ENCODE results near the gene B4GALNT1. TPM values are rescaled to one million over a fixed set of nuclear protein-coding genes. Genes with fewer than 3 reads are reported as not detected.
"Not testable (repeated sequence)": the region's sequence is repeated elsewhere in the genome, so short reads cannot be mapped to it uniquely, and the experiment has no call there.

B4GALNT1 gene
- polyA plus RNA-seq, 4 donors = 0.82 to 1.2 (median 0.93) TPM

GRCh38 chr12:57588951-57589610, 43.9 kb downstream of the B4GALNT1 start:
- not testable (repeated sequence) for DNase-seq (ENCODE audit: low read depth in 4 of 4, low spot score in 3 of 4)

- no peak for DNase-seq (ENCODE audit: low read depth in 4 of 4, low spot score in 3 of 4)
Observed at GRCh38 chr12:57586832-57587429, 46.1 kb downstream of the B4GALNT1 start.

GRCh38 chr12:57586128-57586527, 46.9 kb downstream of the B4GALNT1 start:
- DNase-seq (ENCODE audit: low read depth in 4 of 4, low spot score in 3 of 4) = no peak

GRCh38 chr12:57585156-57585555, 47.8 kb downstream of the B4GALNT1 start:
- no peak for DNase-seq (ENCODE audit: low read depth in 4 of 4, low spot score in 3 of 4)

GRCh38 chr12:57584690-57585089, 48.3 kb downstream of the B4GALNT1 start:
- no peak for DNase-seq (ENCODE audit: low read depth in 4 of 4, low spot score in 3 of 4)

- DNase-seq (ENCODE audit: low read depth in 4 of 4, low spot score in 3 of 4) = no peak
Observed at GRCh38 chr12:57584050-57584449, 49.0 kb downstream of the B4GALNT1 start.

- DNase-seq (ENCODE audit: low read depth in 4 of 4, low spot score in 3 of 4) = peak in 3 of 4 donors; percentile 61 to 63 (median 61)
Observed at GRCh38 chr12:57583008-57583831, 49.8 kb downstream of the B4GALNT1 start.

- no peak for DNase-seq (ENCODE audit: low read depth in 4 of 4, low spot score in 3 of 4)
Observed at GRCh38 chr12:57582440-57582839, 50.6 kb downstream of the B4GALNT1 start.

GRCh38 chr12:57581802-57582201, 51.2 kb downstream of the B4GALNT1 start:
- DNase-seq (ENCODE audit: low read depth in 4 of 4, low spot score in 3 of 4) = no peak

GRCh38 chr12:57580466-57580795, 52.6 kb downstream of the B4GALNT1 start:
- no peak for DNase-seq (ENCODE audit: low read depth in 4 of 4, low spot score in 3 of 4)

- DNase-seq (ENCODE audit: low read depth in 4 of 4, low spot score in 3 of 4) = no peak
Observed at GRCh38 chr12:57579677-57580465, 53.1 kb downstream of the B4GALNT1 start.

GRCh38 chr12:57579011-57579410, 54.0 kb downstream of the B4GALNT1 start:
- no peak for DNase-seq (ENCODE audit: low read depth in 4 of 4, low spot score in 3 of 4)

GRCh38 chr12:57577981-57578758, 54.8 kb downstream of the B4GALNT1 start:
- no peak for DNase-seq (ENCODE audit: low read depth in 4 of 4, low spot score in 3 of 4)

GRCh38 chr12:57576613-57577160, 56.3 kb downstream of the B4GALNT1 start:
- no peak for DNase-seq (ENCODE audit: low read depth in 4 of 4, low spot score in 3 of 4)

Other genes with a start within 250 kb of the B4GALNT1 start
- 10 to 100 TPM; 59.0 to 88.3 (median 69.8) TPM for gene R3HDM2, start 202.2 kb downstream of the B4GALNT1 start, polyA plus RNA-seq (ENCODE audit: insufficient read length in 4 of 4)
- under 1 TPM; 0.15 to 0.30 (median 0.26) TPM for gene INHBC, start 198.4 kb downstream of the B4GALNT1 start, polyA plus RNA-seq (ENCODE audit: insufficient read length in 4 of 4)
- gene INHBE, start 177.9 kb downstream of the B4GALNT1 start, polyA plus RNA-seq (ENCODE audit: insufficient read length in 4 of 4) = under 1 TPM; 0.42 to 0.51 (median 0.50) TPM
- gene GLI1, start 173.4 kb downstream of the B4GALNT1 start, polyA plus RNA-seq (ENCODE audit: insufficient read length in 4 of 4) = 10 to 100 TPM; 17.2 to 22.4 (median 19.4) TPM
- gene ARHGAP9, start 153.3 kb downstream of the B4GALNT1 start, polyA plus RNA-seq (ENCODE audit: insufficient read length in 4 of 4) = 1 to 10 TPM; 2.3 to 4.1 (median 2.6) TPM
- 100 to 1,000 TPM; 107 to 120 (median 111) TPM for gene MARS1, start 145.1 kb downstream of the B4GALNT1 start, polyA plus RNA-seq (ENCODE audit: insufficient read length in 4 of 4)
- 10 to 100 TPM; 29.2 to 37.3 (median 30.3) TPM for gene DDIT3, start 112.7 kb downstream of the B4GALNT1 start, polyA plus RNA-seq (ENCODE audit: insufficient read length in 4 of 4)
- gene MBD6, start 110.4 kb downstream of the B4GALNT1 start, polyA plus RNA-seq (ENCODE audit: insufficient read length in 4 of 4) = 10 to 100 TPM; 53.9 to 82.1 (median 62.1) TPM
- 100 to 1,000 TPM; 159 to 179 (median 166) TPM for gene DCTN2, start 86.0 kb downstream of the B4GALNT1 start, polyA plus RNA-seq (ENCODE audit: insufficient read length in 4 of 4)
- gene KIF5A, start 83.2 kb downstream of the B4GALNT1 start, polyA plus RNA-seq (ENCODE audit: insufficient read length in 4 of 4) = 1 to 10 TPM in 1 of 4 donors, under 1 TPM in 3; 0.24 to 1.3 (median 0.36) TPM
- gene PIP4K2C, start 42.0 kb downstream of the B4GALNT1 start, polyA plus RNA-seq (ENCODE audit: insufficient read length in 4 of 4) = 10 to 100 TPM; 41.6 to 47.4 (median 45.1) TPM
- 10 to 100 TPM; 55.8 to 64.9 (median 57.0) TPM for gene DTX3, start 28.4 kb downstream of the B4GALNT1 start, polyA plus RNA-seq (ENCODE audit: insufficient read length in 4 of 4)
- gene ARHGEF25, start 21.8 kb downstream of the B4GALNT1 start, polyA plus RNA-seq (ENCODE audit: insufficient read length in 4 of 4) = 10 to 100 TPM; 30.0 to 37.1 (median 32.9) TPM
- gene OS9, start 60.9 kb upstream of the B4GALNT1 start, polyA plus RNA-seq (ENCODE audit: insufficient read length in 4 of 4) = 100 to 1,000 TPM; 209 to 223 (median 214) TPM
- gene AGAP2, start 105.5 kb upstream of the B4GALNT1 start, polyA plus RNA-seq (ENCODE audit: insufficient read length in 4 of 4) = 1 to 10 TPM in 2 of 4 donors, under 1 TPM in 2; 0.73 to 2.0 (median 1.1) TPM
- 100 to 1,000 TPM in 2 of 4 donors, 10 to 100 TPM in 2; 92.0 to 109 (median 100) TPM for gene TSPAN31, start 111.8 kb upstream of the B4GALNT1 start, polyA plus RNA-seq (ENCODE audit: insufficient read length in 4 of 4)
- gene CDK4, start 119.1 kb upstream of the B4GALNT1 start, polyA plus RNA-seq (ENCODE audit: insufficient read length in 4 of 4) = 100 to 1,000 TPM; 218 to 258 (median 236) TPM
- gene MARCHF9, start 121.9 kb upstream of the B4GALNT1 start, polyA plus RNA-seq (ENCODE audit: insufficient read length in 4 of 4) = 10 to 100 TPM; 17.7 to 21.0 (median 19.4) TPM
- 1 to 10 TPM in 3 of 4 donors, under 1 TPM in 1; 1.00 to 1.5 (median 1.1) TPM for gene CYP27B1, start 133.9 kb upstream of the B4GALNT1 start, polyA plus RNA-seq (ENCODE audit: insufficient read length in 4 of 4)
- 10 to 100 TPM; 29.0 to 33.4 (median 29.9) TPM for gene METTL1, start 138.9 kb upstream of the B4GALNT1 start, polyA plus RNA-seq (ENCODE audit: insufficient read length in 4 of 4)
- 10 to 100 TPM in 2 of 4 donors, 1 to 10 TPM in 2; 9.7 to 15.1 (median 12.1) TPM for gene EEF1AKMT3, start 139.4 kb upstream of the B4GALNT1 start, polyA plus RNA-seq (ENCODE audit: insufficient read length in 4 of 4)
- gene TSFM, start 149.6 kb upstream of the B4GALNT1 start, polyA plus RNA-seq (ENCODE audit: insufficient read length in 4 of 4) = 10 to 100 TPM; 40.8 to 52.9 (median 45.5) TPM
- 10 to 100 TPM in 2 of 4 donors, 1 to 10 TPM in 2; 6.0 to 13.0 (median 9.7) TPM for gene AVIL, start 185.5 kb upstream of the B4GALNT1 start, polyA plus RNA-seq (ENCODE audit: insufficient read length in 4 of 4)
- 100 to 1,000 TPM; 256 to 278 (median 266) TPM for gene CTDSP2, start 213.5 kb upstream of the B4GALNT1 start, polyA plus RNA-seq (ENCODE audit: insufficient read length in 4 of 4)

Data from right renal pelvis (tissue), 4 donors.